Measurements from ENCODE around the gene NPAT. TPM values are rescaled to one million over a fixed set of nuclear protein-coding genes. Genes with fewer than 3 reads are reported as not detected.
A peak's percentile ranks its signal among the peaks of the same experiment; 100 is the strongest.
"Not testable (repeated sequence)": the region's sequence is repeated elsewhere in the genome, so short reads cannot be mapped to it uniquely, and the experiment has no call there.

The NPAT gene
- total and polyA plus RNA-seq, 9 donors: 6.2 to 9.6 (median 8.1) TPM

- Histone ChIP-seq H3K4me1 (ENCODE audit: control insufficient read depth, insufficient read depth, low read length) (no peaks in the 10 kb centered on the region), H3K27me3 (ENCODE audit: control insufficient read depth, insufficient read depth, low read length) (no peaks in the 10 kb centered on the region), H3K9me3 (replicated peaks; ENCODE audit: control insufficient read depth, low read depth, low read length) (no peaks in the 10 kb centered on the region), H3K27ac (ENCODE audit: low read length) (no peak overlapping the region), H3K36me3 (ENCODE audit: control insufficient read depth, insufficient read depth, low read length) (peaks cover 13% of the 10 kb centered on the region), H3K4me3 (ENCODE audit: low read length) (no peak overlapping the region)
- no peak for DNase-seq
- WGBS (ENCODE audit: insufficient coverage): no CpG with 5 or more reads among the region's 2 CpGs
These were observed 93.7 kb downstream of the NPAT start for GRCh38 chr11:108128772-108129171.

GRCh38 chr11:108125096-108125495 is 97.3 kb downstream of the NPAT start:
- WGBS (ENCODE audit: insufficient coverage): 100% methylated on average over 1 of the region's 5 CpGs
- no peak overlapping the region for H3K4me3 ChIP-seq (ENCODE audit: low read length)
- peaks cover 5% of the 10 kb centered on the region for H3K36me3 ChIP-seq (ENCODE audit: control insufficient read depth, insufficient read depth, low read length)
- H3K9me3 ChIP-seq (replicated peaks; ENCODE audit: control insufficient read depth, low read depth, low read length): no peaks in the 10 kb centered on the region
- no peak overlapping the region for H3K27ac ChIP-seq (ENCODE audit: low read length)
- H3K4me1 ChIP-seq (ENCODE audit: control insufficient read depth, insufficient read depth, low read length): peaks cover 13% of the 10 kb centered on the region
- no peak for DNase-seq
- no peaks in the 10 kb centered on the region for H3K27me3 ChIP-seq (ENCODE audit: control insufficient read depth, insufficient read depth, low read length)

- H3K4me3 ChIP-seq (ENCODE audit: low read length): peak overlapping the region; percentile 58
- DNase-seq: peak; percentile 61
- H3K27me3 ChIP-seq (ENCODE audit: control insufficient read depth, insufficient read depth, low read length): no peaks in the 10 kb centered on the region
- WGBS (ENCODE audit: insufficient coverage): 39% methylated on average over 9 of the region's 9 CpGs
- H3K4me1 ChIP-seq (ENCODE audit: control insufficient read depth, insufficient read depth, low read length): peaks cover 13% of the 10 kb centered on the region
- no peaks in the 10 kb centered on the region for H3K9me3 ChIP-seq (replicated peaks; ENCODE audit: control insufficient read depth, low read depth, low read length)
- H3K36me3 ChIP-seq (ENCODE audit: control insufficient read depth, insufficient read depth, low read length): no peaks in the 10 kb centered on the region
- peak overlapping the region; percentile 88 for H3K27ac ChIP-seq (ENCODE audit: low read length)
These were observed 100.2 kb downstream of the NPAT start for GRCh38 chr11:108122166-108122628.

- under 1% methylated on average over 66 of the region's 73 CpGs for WGBS (ENCODE audit: insufficient coverage)
- peak; percentile 97 for DNase-seq
- peak within 1 kb of the TSS; percentile 88 for H3K27ac ChIP-seq (ENCODE audit: low read length)
- no peaks in the 10 kb centered on the region for H3K27me3 ChIP-seq (ENCODE audit: control insufficient read depth, insufficient read depth, low read length)
- peak within 1 kb of the TSS; percentile 58 for H3K4me3 ChIP-seq (ENCODE audit: low read length)
- H3K9me3 ChIP-seq (replicated peaks; ENCODE audit: control insufficient read depth, low read depth, low read length): no peaks in the 10 kb centered on the region
- peaks cover 13% of the 10 kb centered on the region for H3K4me1 ChIP-seq (ENCODE audit: control insufficient read depth, insufficient read depth, low read length)
- H3K36me3 ChIP-seq (ENCODE audit: control insufficient read depth, insufficient read depth, low read length): no peaks in the 10 kb centered on the region
These were observed 100.9 kb downstream of the NPAT start, which contains the start of gene ACAT1 for GRCh38 chr11:108121274-108122155. TSS of gene ACAT1 (plus strand) at chr11:108121567. CDS start at chr11:108121607, 40 bp downstream.

- 43% methylated on average over 2 of the region's 7 CpGs for WGBS (ENCODE audit: insufficient coverage)
- Histone ChIP-seq H3K27ac (ENCODE audit: low read length) (peak overlapping the region; percentile 85), H3K4me3 (ENCODE audit: low read length) (peak overlapping the region; percentile 58), H3K4me1 (ENCODE audit: control insufficient read depth, insufficient read depth, low read length) (peaks cover 13% of the 10 kb centered on the region)
- H3K9me3 ChIP-seq (replicated peaks; ENCODE audit: control insufficient read depth, low read depth, low read length); H3K36me3 ChIP-seq (ENCODE audit: control insufficient read depth, insufficient read depth, low read length); DNase-seq; H3K27me3 ChIP-seq (ENCODE audit: control insufficient read depth, insufficient read depth, low read length): not testable (repeated sequence)
These were observed 101.5 kb downstream of the NPAT start for GRCh38 chr11:108120936-108121273.

- Histone ChIP-seq H3K4me3 (ENCODE audit: low read length) (no peak overlapping the region), H3K27ac (ENCODE audit: low read length) (no peak overlapping the region)
- DNase-seq: peak; percentile 77
These were observed 104.6 kb downstream of the NPAT start for GRCh38 chr11:108117746-108118371.

GRCh38 chr11:108115500-108116140 is 106.8 kb downstream of the NPAT start:
- WGBS (ENCODE audit: insufficient coverage): 5% methylated on average over 3 of the region's 5 CpGs
- Histone ChIP-seq H3K27me3 (ENCODE audit: control insufficient read depth, insufficient read depth, low read length) (no peaks in the 10 kb centered on the region), H3K9me3 (replicated peaks; ENCODE audit: control insufficient read depth, low read depth, low read length) (no peaks in the 10 kb centered on the region), H3K4me1 (ENCODE audit: control insufficient read depth, insufficient read depth, low read length) (peaks cover 8% of the 10 kb centered on the region), H3K36me3 (ENCODE audit: control insufficient read depth, insufficient read depth, low read length) (no peaks in the 10 kb centered on the region), H3K27ac (ENCODE audit: low read length) (peak overlapping the region; percentile 48), H3K4me3 (ENCODE audit: low read length) (no peak overlapping the region)
- peak; percentile 86 for DNase-seq

More at GRCh38 chr11:108117746-108118371, 104.6 kb downstream of the NPAT start:
- Histone ChIP-seq H3K4me1 (ENCODE audit: control insufficient read depth, insufficient read depth, low read length) (peaks cover 21% of the 10 kb centered on the region), H3K27me3 (ENCODE audit: control insufficient read depth, insufficient read depth, low read length) (no peaks in the 10 kb centered on the region), H3K36me3 (ENCODE audit: control insufficient read depth, insufficient read depth, low read length) (no peaks in the 10 kb centered on the region), H3K9me3 (replicated peaks; ENCODE audit: control insufficient read depth, low read depth, low read length) (no peaks in the 10 kb centered on the region)

- no peaks in the 10 kb centered on the region for H3K9me3 ChIP-seq (replicated peaks; ENCODE audit: control insufficient read depth, low read depth, low read length)
- peak; percentile 42 for DNase-seq
- WGBS (ENCODE audit: insufficient coverage): 97% methylated on average over 2 of the region's 2 CpGs
These were observed 110.4 kb downstream of the NPAT start for GRCh38 chr11:108112057-108112456.

GRCh38 chr11:108111126-108111525 is 111.3 kb downstream of the NPAT start:
- Histone ChIP-seq H3K4me1 (ENCODE audit: control insufficient read depth, insufficient read depth, low read length) (peaks cover 8% of the 10 kb centered on the region), H3K36me3 (ENCODE audit: control insufficient read depth, insufficient read depth, low read length) (no peaks in the 10 kb centered on the region), H3K9me3 (replicated peaks; ENCODE audit: control insufficient read depth, low read depth, low read length) (no peaks in the 10 kb centered on the region), H3K27ac (ENCODE audit: low read length) (no peak overlapping the region), H3K27me3 (ENCODE audit: control insufficient read depth, insufficient read depth, low read length) (no peaks in the 10 kb centered on the region), H3K4me3 (ENCODE audit: low read length) (no peak overlapping the region)
- WGBS (ENCODE audit: insufficient coverage): 83% methylated on average over 1 of the region's 4 CpGs
- DNase-seq: no peak

More at GRCh38 chr11:108112057-108112456, 110.4 kb downstream of the NPAT start:
- Histone ChIP-seq H3K4me3 (ENCODE audit: low read length) (no peak overlapping the region), H3K36me3 (ENCODE audit: control insufficient read depth, insufficient read depth, low read length) (no peaks in the 10 kb centered on the region), H3K4me1 (ENCODE audit: control insufficient read depth, insufficient read depth, low read length) (peaks cover 8% of the 10 kb centered on the region), H3K27ac (ENCODE audit: low read length) (no peak overlapping the region), H3K27me3 (ENCODE audit: control insufficient read depth, insufficient read depth, low read length) (no peaks in the 10 kb centered on the region)

Measured in muscle of leg (tissue), 11 donors.